ENCODE data around the gene FUT1. TPM values are rescaled to one million over a fixed set of nuclear protein-coding genes. Genes with fewer than 3 reads are reported as not detected.

The FUT1 gene
- total and polyA plus RNA-seq, 2 of the 8 experiments (the other 6 are each of a cell fraction or from before 2014, with no cell fraction given) = 7.4 to 12.9 TPM

DNA sequence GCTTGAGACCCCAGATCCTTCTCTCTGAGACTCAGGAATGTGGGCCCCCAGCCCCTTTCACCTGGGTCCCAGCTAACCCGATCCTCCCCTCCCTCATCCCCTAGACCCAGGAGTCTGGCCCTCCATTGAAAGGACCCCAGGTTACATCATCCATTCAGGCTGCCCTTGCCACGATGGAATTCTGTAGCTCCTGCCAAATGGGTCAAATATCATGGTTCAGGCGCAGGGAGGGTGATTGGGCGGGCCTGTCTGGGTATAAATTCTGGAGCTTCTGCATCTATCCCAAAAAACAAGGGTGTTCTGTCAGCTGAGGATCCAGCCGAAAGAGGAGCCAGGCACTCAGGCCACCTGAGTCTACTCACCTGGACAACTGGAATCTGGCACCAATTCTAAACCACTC lies 3.3 kb upstream of the FUT1 start (continued):
- TF ChIP-seq, protein P1, sequence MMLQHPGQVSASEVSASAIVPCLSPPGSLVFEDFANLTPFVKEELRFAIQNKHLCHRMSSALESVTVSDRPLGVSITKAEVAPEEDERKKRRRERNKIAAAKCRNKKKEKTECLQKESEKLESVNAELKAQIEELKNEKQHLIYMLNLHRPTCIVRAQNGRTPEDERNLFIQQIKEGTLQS (IDR thresholded peaks at IDR 0.05; ENCODE audit: insufficient read depth, low read depth, low read length) = no peak
- no peak for TF ChIP-seq KDM4A (IDR thresholded peaks at IDR 0.05; ENCODE audit: low read depth, low read length, severe bottlenecking)
- no peak for TF ChIP-seq GTF2F1 (IDR thresholded peaks at IDR 0.05; ENCODE audit: borderline replicate concordance, low read depth, low read length)
- no peak for TF ChIP-seq NRF1 (IDR thresholded peaks at IDR 0.05; ENCODE audit: low read depth, low read length)
- no peak for TF ChIP-seq SAP30 (IDR thresholded peaks at IDR 0.05; ENCODE audit: insufficient read depth, insufficient replicate concordance, low read length)
- TF ChIP-seq SIX5 (IDR thresholded peaks at IDR 0.05; ENCODE audit: low read depth, low read length) = no peak
- TF ChIP-seq POU5F1 (IDR thresholded peaks at IDR 0.05; ENCODE audit: low read depth, low read length) = no peak

All from H1 (cell line).